ENCODE measurements around the gene NFKBIA. TPM values are rescaled to one million over a fixed set of nuclear protein-coding genes. Genes with fewer than 3 reads are reported as not detected.

The NFKBIA gene
- total and polyA plus RNA-seq, 7 donors = 48.7 to 151 (median 94.0) TPM

DNA sequence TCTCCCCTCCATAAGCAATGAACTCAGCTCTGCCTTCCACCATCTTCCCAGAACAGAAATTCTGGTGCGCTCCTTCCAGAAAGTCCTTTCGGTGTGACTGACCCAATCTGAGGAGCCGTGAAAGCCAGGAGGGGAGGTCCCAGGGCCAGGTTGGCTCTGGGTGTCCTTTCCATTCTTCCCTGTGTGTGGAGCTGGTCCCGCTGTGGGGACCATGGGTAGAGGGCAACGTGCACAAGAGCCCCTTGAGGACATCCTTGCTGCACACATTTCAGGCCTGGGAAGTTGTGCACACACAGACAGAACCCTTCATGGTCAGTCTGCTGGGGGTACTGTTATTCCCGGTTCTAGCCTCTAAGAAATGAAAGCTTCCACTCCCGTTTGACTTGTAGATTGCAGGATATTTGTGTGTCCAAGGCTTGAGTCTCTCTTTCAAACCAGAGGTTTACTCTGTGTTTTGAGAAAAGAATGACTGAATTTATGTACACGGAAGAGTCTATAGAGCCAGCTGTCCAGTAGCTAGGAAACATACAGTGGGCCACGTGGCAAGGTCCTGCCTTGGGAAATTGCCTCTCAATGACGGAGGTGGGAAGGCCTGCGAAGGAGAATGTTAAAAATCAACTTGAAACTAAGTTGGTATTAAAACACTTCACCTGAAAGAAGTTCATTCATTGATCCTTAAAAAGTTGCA lies 10.1 kb downstream of the NFKBIA start:
- ATAC-seq (no peak), DNase-seq (no peak)
- no peak overlapping the region for H3K4me3 ChIP-seq
- WGBS, 3 donors = 84 to 88% (median 86%) methylated on average over 11 of the region's 11 CpGs
- intact Hi-C loops (cut with DNase I) = no loop called here
- peaks cover 0 to 2% of the 10 kb centered on the region in 2 donors for H3K36me3 ChIP-seq (ENCODE audit: insufficient read depth in 1 of 2, low read depth in 1 of 2)
- no peaks in the 10 kb centered on the region for H3K27me3 ChIP-seq (ENCODE audit: insufficient read depth in 3 of 3, low read length in 2 of 3)
- H3K9me3 ChIP-seq = no peaks in the 10 kb centered on the region
- TF ChIP-seq, protein P1, sequence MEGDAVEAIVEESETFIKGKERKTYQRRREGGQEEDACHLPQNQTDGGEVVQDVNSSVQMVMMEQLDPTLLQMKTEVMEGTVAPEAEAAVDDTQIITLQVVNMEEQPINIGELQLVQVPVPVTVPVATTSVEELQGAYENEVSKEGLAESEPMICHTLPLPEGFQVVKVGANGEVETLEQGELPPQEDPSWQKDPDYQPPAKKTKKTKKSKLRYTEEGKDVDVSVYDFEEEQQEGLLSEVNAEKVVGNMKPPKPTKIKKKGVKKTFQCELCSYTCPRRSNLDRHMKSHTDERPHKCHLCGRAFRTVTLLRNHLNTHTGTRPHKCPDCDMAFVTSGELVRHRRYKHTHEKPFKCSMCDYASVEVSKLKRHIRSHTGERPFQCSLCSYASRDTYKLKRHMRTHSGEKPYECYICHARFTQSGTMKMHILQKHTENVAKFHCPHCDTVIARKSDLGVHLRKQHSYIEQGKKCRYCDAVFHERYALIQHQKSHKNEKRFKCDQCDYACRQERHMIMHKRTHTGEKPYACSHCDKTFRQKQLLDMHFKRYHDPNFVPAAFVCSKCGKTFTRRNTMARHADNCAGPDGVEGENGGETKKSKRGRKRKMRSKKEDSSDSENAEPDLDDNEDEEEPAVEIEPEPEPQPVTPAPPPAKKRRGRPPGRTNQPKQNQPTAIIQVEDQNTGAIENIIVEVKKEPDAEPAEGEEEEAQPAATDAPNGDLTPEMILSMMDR (IDR thresholded peaks at IDR 0.05) = no peak
- no peak overlapping the region for H3K27ac ChIP-seq
- H3K4me1 ChIP-seq = peaks cover 4% of the 10 kb centered on the region

DNA sequence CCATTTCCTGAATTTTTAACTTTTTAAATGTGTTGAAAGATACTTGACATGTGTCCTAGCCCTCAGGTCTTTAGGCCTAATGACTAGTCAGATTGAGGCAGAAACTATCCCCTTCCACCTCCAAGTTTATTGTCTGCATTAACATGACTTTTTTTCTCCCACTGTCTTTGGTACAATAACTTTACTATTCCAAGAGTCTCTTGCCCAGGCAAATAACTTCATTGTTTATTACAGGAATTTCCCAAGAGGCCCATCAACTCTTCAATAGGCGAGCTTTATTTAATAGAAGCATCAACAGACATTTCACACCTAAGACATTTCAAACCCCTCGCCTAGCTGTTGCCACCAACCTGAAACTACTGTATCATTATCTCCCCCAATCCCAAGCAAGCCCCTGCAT lies 10.7 kb downstream of the NFKBIA start:
- Histone ChIP-seq H3K27ac (no peak overlapping the region), H3K9me3 (no peaks in the 10 kb centered on the region), H3K4me1 (peaks cover 4% of the 10 kb centered on the region), H3K27me3 (ENCODE audit: insufficient read depth in 3 of 3, low read length in 2 of 3) (no peaks in the 10 kb centered on the region), H3K36me3 (ENCODE audit: insufficient read depth in 1 of 2, low read depth in 1 of 2) (peaks cover 0 to under 1% of the 10 kb centered on the region in 2 donors), H3K4me3 (no peak overlapping the region)
- DNase-seq (no peak), ATAC-seq (no peak)
- 76 to 82% (median 79%) methylated on average over 2 of the region's 2 CpGs for WGBS, 3 donors
- intact Hi-C loops (cut with DNase I) = no loop called here
- TF ChIP-seq, protein P1 (IDR thresholded peaks at IDR 0.05) = no peak

DNA sequence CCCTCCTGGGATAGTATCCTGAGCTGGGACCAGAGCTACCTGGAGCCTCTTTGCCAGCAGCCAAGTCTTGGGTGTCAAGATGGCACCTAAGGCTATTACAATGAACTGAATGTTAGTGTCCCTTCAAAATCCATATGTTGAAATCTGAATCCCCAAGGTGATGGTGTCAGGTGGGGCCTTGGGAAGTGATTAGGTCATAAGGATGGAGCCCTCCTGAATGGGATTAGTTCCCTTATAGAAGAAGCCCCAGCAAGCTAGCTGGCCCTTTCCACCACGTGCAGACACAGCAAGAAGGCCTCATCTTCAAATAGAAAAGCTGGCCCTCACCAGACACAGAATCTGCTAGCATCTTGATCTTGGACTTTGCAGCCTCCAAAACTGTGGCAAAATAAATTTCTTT lies 12.4 kb downstream of the NFKBIA start:
- H3K4me3 ChIP-seq = no peak overlapping the region
- no peak for DNase-seq
- WGBS, 3 donors = 94 to 100% (median 96%) methylated on average over 1 of the region's 1 CpG
- H3K36me3 ChIP-seq (ENCODE audit: insufficient read depth in 1 of 2, low read depth in 1 of 2) = no peaks in the 10 kb centered on the region
- ATAC-seq = no peak
- no peak overlapping the region for H3K27ac ChIP-seq
- TF ChIP-seq, protein P1 (IDR thresholded peaks at IDR 0.05) = no peak
- intact Hi-C loops (cut with DNase I) = no loop called here
- no peaks in the 10 kb centered on the region for H3K9me3 ChIP-seq
- H3K4me1 ChIP-seq = no peaks in the 10 kb centered on the region
- no peaks in the 10 kb centered on the region for H3K27me3 ChIP-seq (ENCODE audit: insufficient read depth in 3 of 3, low read length in 2 of 3)

DNA sequence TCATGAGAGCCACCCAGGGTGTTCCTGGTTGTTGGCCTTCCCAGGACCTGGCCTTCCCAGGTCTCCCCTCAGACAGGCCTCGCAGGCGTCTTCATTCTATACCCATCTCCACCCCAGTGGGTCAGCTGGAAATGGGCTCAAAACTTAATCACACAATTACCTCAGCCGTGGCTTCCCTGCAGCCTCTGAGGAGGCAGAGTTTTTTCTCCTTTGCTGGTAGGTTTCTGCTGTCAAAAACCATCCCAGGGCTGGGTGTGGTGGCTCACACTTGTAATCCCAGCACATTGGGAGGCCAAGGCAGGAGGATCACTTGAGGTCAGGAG lies 13.2 kb downstream of the NFKBIA start:
- intact Hi-C loops (cut with DNase I) = no loop called here
- ATAC-seq (no peak), DNase-seq (no peak)
- Histone ChIP-seq H3K9me3 (no peaks in the 10 kb centered on the region), H3K36me3 (ENCODE audit: insufficient read depth in 1 of 2, low read depth in 1 of 2) (no peaks in the 10 kb centered on the region), H3K4me1 (peaks cover 4% of the 10 kb centered on the region), H3K27me3 (ENCODE audit: insufficient read depth in 3 of 3, low read length in 2 of 3) (no peaks in the 10 kb centered on the region), H3K4me3 (no peak overlapping the region), H3K27ac (no peak overlapping the region)
- TF ChIP-seq, protein P1 (IDR thresholded peaks at IDR 0.05) = no peak
- 90 to 99% (median 93%) methylated on average over 3 of the region's 3 CpGs for WGBS, 3 donors
